ENCODE data around the gene HIRA. TPM values are rescaled to one million over a fixed set of nuclear protein-coding genes. Genes with fewer than 3 reads are reported as not detected.

Gene HIRA
- total RNA-seq, 1 experiment from 2014 or later: 51.0 TPM

- DNase-seq (ENCODE audit: low spot score) (no peak), ATAC-seq (no peak)
- peaks cover 48% of the 10 kb centered on the region for H3K36me3 Mint-ChIP-seq
- ChIA-PET POLR2A (no interaction called here), CTCF (no interaction called here)
- no peaks in the 10 kb centered on the region for H3K4me1 Mint-ChIP-seq
- H3K4me3 Mint-ChIP-seq: no peak overlapping the region
- no peaks in the 10 kb centered on the region for H3K9me3 Mint-ChIP-seq
- H3K27me3 Mint-ChIP-seq (ENCODE audit: low read depth): no peaks in the 10 kb centered on the region
- no peak for TF ChIP-seq ZSCAN18 (CRISPR knock-in tag; IDR thresholded peaks at IDR 0.05)
- TF ChIP-seq MYBL2 (CRISPR knock-in tag; IDR thresholded peaks at IDR 0.05): no peak
- TF ChIP-seq FOXJ3 (CRISPR knock-in tag; IDR thresholded peaks at IDR 0.05; ENCODE audit: borderline replicate concordance): no peak
- TF ChIP-seq PRDM15 (CRISPR knock-in tag; IDR thresholded peaks at IDR 0.05): no peak
- no peak for TF ChIP-seq FOXK1 (CRISPR knock-in tag; IDR thresholded peaks at IDR 0.05)
- TF ChIP-seq NFATC4 (CRISPR knock-in tag; IDR thresholded peaks at IDR 0.05): no peak
- no peak for TF ChIP-seq CREM (CRISPR knock-in tag; IDR thresholded peaks at IDR 0.05)
- TF ChIP-seq IRF2 (CRISPR knock-in tag; IDR thresholded peaks at IDR 0.05; ENCODE audit: borderline replicate concordance, low read depth): no peak
- no peak for TF ChIP-seq HMGXB4 (CRISPR knock-in tag; IDR thresholded peaks at IDR 0.05)
- no peak for TF ChIP-seq SMAD3 (CRISPR knock-in tag; IDR thresholded peaks at IDR 0.05; ENCODE audit: borderline replicate concordance)
- no peak for TF ChIP-seq ZNF512 (CRISPR knock-in tag; IDR thresholded peaks at IDR 0.05; ENCODE audit: borderline replicate concordance)
- no peak for TF ChIP-seq RORB (CRISPR knock-in tag; IDR thresholded peaks at IDR 0.05)
- TF ChIP-seq NFE2L1 (CRISPR knock-in tag; IDR thresholded peaks at IDR 0.05): no peak
- no peak for TF ChIP-seq CDX4 (CRISPR knock-in tag; IDR thresholded peaks at IDR 0.05; ENCODE audit: borderline replicate concordance)
- no peak for TF ChIP-seq MLX (CRISPR knock-in tag; IDR thresholded peaks at IDR 0.05)
- TF ChIP-seq OVOL2 (CRISPR knock-in tag; IDR thresholded peaks at IDR 0.05; ENCODE audit: borderline replicate concordance): no peak
- no peak for TF ChIP-seq TCF7 (CRISPR knock-in tag; IDR thresholded peaks at IDR 0.05; ENCODE audit: low read depth)
- TF ChIP-seq JAZF1 (CRISPR knock-in tag; IDR thresholded peaks at IDR 0.05): no peak
- H3K27ac Mint-ChIP-seq: no peak overlapping the region
Measured at GRCh38 chr22:19398206-19398605, 33.3 kb downstream of the HIRA start.
